Lower leg skin (tissue), 3 donors: ENCODE measurements around the gene MYO5A.

ENCODE experiments used
- POLR2A ChIP-seq, 2 donors: fragments of 450-650 bp; IDR thresholded peaks; one replicate each; pipeline ENCODE4 v1.6.1; 2016 to 2017; ENCODE audit warnings: antibody characterized with exemption in 2 of 2, mild to moderate bottlenecking in 1 of 2, moderate library complexity in 1 of 2
- TF ChIP-seq, protein P1 (sequence below), 3 donors: fragments of 450-650 bp; IDR thresholded peaks; one replicate each; pipeline ENCODE4 v1.5.1; 2016; ENCODE audit warnings: antibody characterized with exemption in 3 of 3, mild to moderate bottlenecking in 3 of 3, moderate library complexity in 2 of 3

GRCh38 chr15:52464478-52464877 is 64.2 kb downstream of the MYO5A start:
- TF ChIP-seq, protein P1, sequence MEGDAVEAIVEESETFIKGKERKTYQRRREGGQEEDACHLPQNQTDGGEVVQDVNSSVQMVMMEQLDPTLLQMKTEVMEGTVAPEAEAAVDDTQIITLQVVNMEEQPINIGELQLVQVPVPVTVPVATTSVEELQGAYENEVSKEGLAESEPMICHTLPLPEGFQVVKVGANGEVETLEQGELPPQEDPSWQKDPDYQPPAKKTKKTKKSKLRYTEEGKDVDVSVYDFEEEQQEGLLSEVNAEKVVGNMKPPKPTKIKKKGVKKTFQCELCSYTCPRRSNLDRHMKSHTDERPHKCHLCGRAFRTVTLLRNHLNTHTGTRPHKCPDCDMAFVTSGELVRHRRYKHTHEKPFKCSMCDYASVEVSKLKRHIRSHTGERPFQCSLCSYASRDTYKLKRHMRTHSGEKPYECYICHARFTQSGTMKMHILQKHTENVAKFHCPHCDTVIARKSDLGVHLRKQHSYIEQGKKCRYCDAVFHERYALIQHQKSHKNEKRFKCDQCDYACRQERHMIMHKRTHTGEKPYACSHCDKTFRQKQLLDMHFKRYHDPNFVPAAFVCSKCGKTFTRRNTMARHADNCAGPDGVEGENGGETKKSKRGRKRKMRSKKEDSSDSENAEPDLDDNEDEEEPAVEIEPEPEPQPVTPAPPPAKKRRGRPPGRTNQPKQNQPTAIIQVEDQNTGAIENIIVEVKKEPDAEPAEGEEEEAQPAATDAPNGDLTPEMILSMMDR (IDR thresholded peaks at IDR 0.05) = no peak
- TF ChIP-seq POLR2A (IDR thresholded peaks at IDR 0.05) = no peak
